HG02884 (cell line): ENCODE measurements around the gene GPC3.
"Not testable (repeated sequence)": the region's sequence is repeated elsewhere in the genome, so short reads cannot be mapped to it uniquely, and the experiment has no call there.

Experiments
- ATAC-seq: cut with Tn5 transposase; IDR thresholded peaks from one replicate; pipeline ENCODE4 v1.9.1; 2021; ENCODE audit warnings: mild to moderate bottlenecking, moderate library complexity; ENCODE audit not compliant: unreplicated experiment

GPC3 gene

DNA sequence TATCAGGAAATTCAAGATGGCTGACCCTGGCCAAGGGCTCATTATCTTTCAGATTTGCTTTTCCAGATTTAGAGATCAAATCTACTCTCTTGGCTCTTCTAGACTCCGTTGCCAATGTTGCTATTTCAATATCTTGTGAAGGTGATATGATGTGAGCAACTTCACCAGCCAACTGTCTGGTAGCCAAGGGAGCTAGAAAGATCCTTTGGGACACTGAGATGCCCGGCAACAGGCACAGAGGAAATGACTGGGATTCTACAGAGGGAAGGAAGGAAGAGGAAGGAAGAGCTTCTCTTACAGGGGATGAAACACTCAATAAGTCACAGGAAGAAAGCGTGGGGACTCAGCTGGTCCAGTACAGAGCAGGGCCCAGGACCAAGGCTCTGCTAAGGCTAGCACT is 448.3 kb downstream of the GPC3 start:
- ATAC-seq, result no peak

DNA sequence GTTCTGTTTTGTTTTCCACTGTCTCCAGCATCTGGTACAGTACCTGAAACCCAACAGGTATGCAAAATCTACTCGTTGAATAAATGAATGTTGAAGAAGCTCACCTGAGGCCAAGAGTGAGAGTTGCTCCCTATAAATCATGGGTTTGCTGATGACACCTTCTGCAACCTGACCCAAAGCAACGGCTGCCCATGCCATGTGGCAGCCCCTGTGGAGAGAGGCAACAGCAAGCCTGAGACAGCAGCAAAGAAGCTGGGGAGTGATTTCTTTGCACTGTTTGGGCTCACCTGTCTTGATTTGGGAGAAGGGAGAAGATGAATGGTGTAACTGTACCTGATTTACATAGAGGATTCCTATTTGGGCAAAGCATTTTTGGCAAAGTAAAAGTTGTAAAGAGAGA is 450.3 kb downstream of the GPC3 start:
- ATAC-seq, result no peak

DNA sequence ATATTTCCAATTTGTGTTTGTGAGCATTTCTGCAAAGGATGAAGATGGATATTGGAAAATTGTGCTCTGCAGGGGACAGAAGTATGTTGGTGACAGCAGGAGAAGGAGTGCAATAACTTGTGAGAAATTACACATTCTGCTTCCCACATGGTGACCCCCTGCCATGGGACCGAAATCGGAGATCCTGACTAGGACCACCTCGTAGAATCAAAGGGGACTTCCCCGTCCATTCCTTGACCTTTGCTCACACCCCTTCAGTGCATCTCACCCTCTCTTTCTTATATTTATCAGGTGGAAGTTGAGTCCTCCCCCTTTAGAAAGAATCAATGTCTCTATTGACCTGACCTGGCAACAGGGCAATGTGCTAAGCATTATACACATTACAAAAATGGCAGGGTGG is 451.2 kb downstream of the GPC3 start:
- ATAC-seq, result no peak

DNA sequence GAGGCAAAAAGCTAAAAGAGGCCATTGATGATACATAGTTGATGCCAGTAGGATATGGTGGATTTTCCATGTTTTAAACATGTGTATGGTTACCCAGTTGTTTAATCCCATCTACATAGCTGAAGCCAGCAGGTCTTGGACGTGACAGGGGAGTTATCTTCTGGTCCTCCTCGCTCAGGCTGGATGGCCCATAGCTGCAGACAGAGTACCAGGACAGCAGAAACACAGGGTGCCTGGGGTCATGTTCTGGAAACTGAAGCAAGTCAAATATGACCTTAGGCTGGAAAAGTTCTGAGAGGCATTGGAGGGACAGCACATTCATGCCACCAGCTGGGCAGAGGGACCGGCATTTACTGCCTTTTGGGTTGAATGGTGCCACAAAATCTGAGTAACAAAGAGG is 452.1 kb downstream of the GPC3 start:
- no peak for ATAC-seq

DNA sequence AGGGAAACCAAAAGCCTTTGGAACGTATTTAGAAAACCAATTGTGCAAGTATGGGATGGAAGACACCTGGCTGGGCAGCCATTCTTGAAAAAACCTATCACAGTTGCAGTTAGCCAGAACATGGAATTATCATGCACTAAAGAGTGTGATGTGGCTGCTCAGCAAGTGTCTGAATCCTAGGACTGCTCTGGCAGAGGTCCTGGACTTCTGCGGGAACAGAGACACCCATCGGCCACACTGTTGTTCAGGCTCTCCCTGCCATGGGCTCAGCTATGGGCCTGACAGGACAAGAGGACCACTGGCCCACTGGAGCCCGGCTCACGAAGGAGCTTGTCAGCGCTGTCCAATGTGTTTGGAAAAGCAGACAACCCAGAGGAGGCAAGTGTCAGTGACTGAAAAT is 454.4 kb downstream of the GPC3 start:
- ATAC-seq, result no peak

DNA sequence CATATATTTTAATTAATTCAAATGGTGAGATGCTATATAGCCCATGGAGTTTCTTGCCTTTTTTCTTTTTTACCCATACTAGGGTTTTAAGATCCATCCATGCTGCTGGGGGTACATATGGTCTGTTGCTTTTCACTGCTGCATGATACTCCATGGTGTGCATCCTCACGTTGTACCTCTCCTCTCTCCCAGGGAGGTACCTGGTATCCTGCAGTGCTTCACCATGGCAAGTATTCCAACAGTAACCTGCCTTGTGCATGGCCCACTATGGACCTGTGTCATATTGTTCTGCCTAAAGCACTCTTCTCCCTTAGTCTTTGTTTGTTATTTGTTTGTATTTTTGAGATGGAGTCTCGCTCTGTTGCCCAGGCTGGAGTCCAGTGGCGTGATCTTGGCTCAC is 455.8 kb downstream of the GPC3 start:
- ATAC-seq, result no peak

DNA sequence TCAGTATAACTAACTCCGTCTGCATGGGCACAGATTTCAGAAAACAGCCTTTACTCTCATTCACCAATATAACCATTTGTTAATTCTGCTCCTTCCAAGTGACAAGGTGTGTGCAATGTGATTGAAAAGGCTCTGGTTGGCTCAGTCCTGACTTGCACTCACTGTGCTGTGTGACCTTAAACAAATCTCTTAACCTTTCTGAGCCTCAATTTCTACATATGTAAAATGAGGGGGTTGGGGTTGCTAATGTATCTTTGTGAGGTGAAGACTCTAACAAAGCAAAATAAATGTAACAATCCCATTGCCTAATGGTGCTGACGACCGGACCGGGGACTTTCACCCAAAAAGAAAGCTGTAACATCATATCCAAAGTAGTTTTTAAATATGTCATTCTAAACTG is 457.6 kb downstream of the GPC3 start:
- no peak for ATAC-seq

DNA sequence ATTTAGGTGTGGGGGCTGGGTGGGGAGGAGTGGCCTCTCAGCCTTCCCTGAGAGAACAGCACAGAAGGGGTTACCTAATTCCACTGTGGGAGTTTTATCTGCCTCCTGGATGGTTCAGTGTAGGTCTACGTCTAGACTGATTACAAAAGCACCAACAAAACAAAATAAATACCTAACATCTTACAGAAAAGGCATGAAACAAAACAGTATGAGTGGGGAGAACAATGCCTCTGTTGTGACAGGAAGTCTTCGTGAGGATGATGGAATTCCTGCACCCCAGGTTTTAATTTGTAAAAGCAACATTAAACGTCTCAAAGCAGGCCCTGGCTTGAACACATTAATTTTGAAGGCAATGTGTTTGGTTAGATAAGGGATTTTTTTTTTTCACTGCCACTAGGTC is 458.0 kb downstream of the GPC3 start:
- no peak for ATAC-seq

DNA sequence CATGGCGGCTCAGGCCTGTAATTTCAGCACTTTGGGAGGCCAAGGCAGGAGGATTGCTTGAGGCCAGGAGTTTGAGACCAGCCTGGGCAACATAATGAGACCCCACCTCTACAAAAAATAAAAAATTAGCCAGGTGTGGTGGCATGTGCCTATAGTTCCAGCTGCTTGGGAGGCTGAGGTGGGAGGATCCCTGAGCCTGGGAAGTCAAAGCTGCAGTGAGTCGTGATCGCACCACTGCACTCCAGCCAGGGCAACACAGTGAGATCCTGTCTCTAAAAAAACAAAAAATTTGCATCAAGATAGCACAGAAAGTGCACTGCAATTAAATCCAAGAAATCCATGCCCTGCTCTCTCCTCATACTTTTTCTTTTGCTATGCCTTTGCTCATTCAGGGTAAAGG is 458.6 kb downstream of the GPC3 start:
- not testable (repeated sequence) for ATAC-seq

DNA sequence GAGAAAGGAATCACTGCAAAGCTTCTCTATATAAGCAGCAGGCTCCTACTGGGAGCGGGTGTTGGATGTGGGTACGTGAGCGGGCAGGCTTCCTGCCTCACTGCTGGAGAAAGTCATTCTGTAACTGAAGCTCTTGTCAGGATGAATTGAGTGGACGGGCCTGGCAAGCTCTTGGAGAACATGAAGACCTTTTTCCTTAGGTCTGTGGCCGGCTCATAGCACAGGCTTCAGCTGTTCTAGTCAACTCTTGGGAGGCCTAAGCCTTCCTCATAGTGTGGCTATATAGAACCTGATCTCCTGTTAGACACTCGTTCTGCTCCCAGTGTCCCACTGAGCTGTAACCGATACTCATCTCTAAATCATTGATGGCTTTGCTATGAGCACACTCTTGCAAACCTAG is 461.9 kb downstream of the GPC3 start:
- no peak for ATAC-seq

DNA sequence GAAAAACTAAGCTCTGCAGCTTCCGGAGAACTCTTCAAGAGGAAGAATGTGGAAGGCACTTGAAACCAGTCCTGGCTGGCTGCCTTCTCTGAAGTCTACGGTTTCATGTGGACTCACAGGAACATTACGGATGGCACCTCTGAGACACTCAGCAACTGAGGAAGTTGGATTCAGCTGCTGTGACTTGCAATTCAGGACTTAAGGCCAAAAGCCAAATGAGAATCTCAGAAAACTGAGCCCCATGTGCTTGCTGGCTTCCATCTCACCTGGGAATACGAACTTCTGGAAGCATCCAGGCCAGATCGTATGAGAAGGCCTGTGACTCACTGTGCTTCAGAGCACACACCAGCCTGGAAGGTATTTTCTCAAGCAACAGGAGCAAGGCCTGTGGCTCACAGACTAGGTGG is 462.3 kb downstream of the GPC3 start:
- ATAC-seq, result no peak

DNA sequence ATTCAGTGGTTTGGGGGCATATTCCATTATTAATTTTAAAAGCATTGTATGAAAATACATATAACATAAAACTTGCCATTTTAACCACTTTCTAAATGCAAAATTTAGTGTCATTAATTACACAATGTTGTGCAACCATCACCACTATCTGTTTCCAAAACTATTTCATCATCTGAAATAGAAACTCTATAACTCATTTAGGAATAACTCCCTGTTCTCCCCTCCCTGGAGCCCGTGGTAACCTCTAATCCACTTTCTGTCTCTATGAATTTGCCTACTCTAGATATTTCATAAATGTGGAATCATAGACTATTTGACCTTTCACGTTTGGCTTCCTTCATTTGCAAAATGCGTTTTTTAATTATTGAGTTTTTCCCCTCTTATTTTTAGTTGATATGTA is 468.7 kb downstream of the GPC3 start:
- ATAC-seq, result no peak

DNA sequence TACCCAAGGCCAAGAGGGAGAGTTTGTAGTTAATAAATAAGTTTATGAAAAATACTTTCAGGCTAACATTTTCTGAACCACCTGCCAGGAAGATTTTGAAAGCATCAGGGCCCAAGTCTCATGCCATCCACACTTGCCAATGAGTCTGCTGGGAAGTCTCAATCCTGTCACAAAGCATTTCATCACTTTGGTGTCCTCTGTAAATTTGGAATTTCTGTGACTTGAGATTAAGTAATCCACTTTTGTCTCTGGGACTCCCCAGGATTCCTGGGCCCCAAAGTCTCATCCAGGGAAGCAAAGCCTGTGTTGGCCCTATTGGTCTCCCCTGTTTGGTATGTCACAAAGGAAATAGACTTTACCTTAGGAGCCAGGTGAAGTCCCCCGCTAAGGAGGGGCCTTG is 470.9 kb downstream of the GPC3 start:
- no peak for ATAC-seq

DNA sequence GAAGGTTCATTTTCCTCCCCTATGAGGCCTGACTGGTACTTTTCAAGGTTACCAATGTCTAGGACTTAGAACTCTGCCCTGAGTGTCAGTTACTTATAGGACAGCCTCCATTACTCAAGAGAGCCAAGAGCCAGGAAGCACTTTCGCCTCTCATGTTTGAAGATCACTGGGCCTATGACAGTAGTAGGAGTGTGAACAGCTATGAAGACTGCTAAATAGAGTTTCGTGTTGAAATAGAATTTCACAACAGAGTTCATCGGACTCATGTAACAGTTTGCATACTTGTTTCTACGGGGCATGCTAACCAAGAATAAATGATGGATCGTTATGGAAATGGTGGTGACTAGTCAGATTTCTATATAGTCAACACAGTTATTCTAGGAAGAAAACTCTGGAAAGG is 472.3 kb downstream of the GPC3 start:
- no peak for ATAC-seq

DNA sequence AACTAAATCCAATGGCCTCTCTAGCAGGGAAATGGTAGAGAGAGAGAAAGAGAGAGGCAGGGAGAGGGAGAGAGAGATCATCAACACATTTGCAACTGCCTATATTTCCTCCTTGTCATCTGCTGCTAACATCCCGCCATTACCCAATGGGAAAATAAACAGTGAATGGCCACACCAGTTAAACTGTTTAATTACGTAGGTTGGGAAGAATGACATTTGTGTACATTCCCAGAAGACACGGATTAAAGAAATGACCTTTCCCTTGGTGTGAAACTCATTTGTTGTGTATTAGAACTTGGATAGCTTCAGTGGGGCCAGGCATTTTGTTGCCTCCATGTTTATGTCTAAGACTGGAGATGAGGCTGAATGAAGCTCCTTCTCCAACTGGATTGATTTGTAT is 474.4 kb downstream of the GPC3 start:
- no peak for ATAC-seq

DNA sequence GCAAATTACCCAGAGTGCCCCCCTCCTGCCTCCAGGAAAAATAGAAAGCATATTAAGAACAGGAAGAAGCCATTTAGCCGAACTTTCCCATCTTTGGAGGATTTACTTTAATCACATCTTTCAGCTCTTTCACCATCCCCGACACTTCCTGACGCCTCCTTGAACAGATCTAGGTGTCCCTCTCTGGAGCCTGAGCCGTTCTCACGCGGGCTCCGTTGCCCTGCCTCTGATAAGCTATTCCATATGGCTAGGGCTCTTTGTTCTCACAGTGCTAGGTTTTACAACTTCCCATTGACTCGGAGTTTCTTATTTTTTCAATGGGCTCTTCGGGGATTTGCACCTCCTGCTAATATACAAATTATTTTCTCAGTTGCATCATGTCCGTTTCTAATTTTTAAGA is 488.0 kb downstream of the GPC3 start:
- ATAC-seq, result no peak

DNA sequence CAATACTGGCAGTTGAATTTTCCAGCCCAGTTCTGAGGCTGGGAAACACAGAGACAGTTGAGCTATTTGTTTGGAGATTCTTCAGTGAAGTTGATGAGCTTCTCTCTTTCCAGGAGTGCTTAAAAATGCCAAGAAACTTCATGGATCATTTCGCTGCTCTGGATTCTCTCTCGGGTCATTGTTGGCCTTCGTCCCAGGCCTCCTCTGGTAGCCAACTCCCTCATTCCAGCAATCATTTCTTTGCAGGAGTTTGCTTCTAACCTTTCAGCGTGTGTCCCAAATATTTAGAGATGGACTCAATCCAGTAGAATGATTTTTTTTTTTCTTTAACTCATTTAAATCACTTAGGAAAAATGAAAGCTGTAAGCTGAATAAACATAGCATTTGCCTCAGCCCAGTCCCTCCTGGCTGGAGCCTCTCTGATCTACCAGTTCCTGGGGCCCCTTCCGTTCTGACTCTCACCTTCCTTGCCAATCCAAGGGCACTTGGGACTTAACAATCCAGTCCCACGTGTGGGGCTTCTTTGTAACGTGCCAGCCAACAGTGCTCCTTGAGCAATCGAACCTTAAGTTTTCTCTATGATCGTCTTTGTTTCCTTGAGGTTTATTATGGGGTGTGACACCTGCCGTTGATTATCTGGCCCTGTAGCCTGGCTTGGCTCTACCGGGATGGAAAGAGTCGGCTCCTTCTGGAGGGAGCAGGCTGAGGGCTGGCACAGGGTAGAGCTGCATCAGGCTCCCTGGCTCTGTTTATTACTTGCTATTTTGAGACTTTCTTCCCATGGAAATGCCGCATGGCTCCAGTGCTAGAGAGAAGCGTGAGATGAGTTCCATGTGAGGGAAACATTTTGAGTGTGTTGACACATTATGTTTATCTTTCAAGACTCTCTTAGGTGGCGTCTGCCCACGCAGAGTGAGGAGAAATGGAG is 489.7 kb downstream of the GPC3 start:
- ATAC-seq, result no peak

DNA sequence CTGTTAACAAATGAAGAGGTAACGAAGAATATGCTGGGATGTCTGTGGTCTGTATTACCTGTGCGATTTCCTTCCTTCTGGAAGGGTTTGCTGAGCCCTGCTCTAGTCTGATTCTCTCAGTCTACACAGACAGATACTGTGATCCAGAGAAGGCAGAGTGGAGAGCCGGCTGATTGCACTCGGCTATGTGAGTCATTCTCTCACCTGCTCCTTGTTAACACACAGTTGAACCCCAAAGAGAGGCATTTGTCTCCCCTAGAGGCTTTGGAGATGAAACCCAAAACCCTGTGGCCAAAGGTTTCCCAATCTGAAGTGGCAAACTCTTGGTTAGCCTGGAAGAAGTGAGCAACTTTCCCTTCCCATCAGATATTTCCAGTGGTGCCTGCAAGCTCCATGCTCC is 492.0 kb downstream of the GPC3 start:
- ATAC-seq, result no peak

DNA sequence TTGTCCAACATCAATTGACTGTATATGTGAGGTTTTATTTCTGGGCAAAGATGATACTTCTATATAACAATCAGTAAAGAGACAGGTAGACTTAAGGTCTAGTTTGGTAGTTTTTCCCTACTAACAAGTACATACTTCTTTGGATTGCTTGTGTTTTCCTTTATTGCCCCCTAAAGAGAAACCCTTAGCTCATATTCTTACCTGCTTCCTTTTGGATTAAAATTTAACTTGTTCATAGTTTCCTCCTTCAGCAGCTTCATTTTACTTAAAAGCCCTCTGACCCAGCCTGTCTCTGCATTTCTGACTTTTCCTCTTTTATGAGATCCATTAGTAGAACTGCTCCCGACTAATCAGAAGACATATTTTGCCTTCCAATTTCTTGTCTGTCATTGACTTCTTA is 494.4 kb downstream of the GPC3 start:
- no peak for ATAC-seq
